SKM-1 treated with dmso at 0.1 percent for 144 hours (cell line): ENCODE results near the gene VPS33A.
"Not testable (repeated sequence)": the region's sequence is repeated elsewhere in the genome, so short reads cannot be mapped to it uniquely, and the experiment has no call there.

Experiments used
- DNase-seq: peaks from one replicate; lab custom pipeline; 2025; ENCODE audit not compliant: unreplicated experiment; lab: John Stamatoyannopoulos, UW

VPS33A gene

DNA sequence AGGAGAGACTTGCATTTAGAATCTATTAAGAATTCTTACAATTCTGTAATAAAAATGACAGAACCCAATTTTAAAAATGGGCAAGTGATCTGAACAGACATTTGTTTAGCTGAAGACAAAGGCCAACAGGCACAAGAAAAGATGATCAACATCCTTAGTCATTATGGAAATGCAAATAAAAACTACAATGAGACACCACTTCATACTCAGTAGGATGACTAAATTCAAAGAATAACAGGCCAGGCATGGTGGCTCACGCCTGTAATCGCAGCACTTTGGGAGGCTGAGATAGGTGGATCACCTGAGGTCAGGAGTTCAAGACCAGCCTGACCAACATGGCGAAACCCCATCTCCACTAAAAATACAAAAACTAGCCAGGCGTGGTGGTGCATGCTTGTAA, 7.8 kb downstream of the VPS33A start:
- not testable (repeated sequence) for DNase-seq

GRCh38 chr12:122250536-122250935, 15.8 kb downstream of the VPS33A start:
- no peak for DNase-seq

DNA sequence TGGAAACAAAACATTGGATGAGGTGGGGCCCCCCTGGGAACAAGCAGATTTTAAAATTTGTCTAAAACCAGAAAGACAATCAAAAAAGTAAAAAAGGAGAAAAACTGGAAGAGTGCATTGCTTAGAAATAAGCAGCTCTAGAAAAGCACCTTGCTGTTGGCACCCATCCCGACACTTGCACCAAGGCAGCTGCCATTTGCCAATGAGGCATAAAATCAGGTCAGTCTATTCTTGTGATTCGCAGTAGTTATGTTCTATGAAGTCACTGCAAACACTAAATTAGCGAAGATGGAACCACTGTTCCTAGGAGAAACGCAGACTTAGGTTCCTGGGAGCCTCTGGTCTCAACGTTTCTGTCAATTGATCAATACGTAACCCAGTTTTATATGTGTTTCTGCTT, 16.2 kb downstream of the VPS33A start:
- no peak for DNase-seq

DNA sequence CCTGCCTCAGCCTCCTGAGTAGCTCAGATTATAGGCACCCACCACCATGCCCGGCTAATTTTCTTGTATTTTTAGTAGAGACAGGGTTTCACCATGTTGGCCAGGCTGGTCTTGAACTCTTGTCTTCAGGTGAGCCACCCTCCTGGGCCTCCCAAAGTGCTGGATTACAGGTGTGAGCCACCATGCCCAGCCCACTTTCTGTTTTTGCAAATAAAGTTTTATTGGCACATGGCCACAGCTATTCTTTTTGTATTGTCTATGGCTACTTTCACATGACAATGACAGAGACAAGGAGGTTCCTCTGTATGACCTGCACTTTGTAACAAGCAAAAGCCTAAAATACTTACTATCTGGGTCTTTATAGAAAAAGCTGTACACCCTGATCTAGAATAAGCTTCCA, 20.7 kb downstream of the VPS33A start:
- DNase-seq: no peak

GRCh38 chr12:122244565-122245371, 21.5 kb downstream of the VPS33A start:
- DNase-seq: no peak

GRCh38 chr12:122243965-122244364, 22.3 kb downstream of the VPS33A start:
- no peak for DNase-seq

DNA sequence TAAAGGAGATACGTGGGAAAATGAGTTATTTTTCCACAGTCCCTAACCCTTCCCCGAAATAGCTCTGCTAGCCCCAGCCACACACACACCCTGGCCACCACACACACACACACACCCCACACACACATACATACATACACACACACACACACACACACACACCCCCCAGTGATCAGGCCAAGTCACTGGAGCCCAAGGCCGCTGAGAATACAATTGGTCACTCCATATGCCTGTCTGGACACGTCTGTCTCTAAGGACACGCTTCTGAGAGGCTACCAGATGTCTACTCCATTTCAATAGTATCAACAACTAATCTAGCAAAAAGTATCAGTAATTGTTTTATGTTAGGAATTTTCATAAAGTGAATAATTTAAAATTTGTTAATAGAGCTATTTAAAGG, 27.4 kb downstream of the VPS33A start:
- DNase-seq: no peak

DNA sequence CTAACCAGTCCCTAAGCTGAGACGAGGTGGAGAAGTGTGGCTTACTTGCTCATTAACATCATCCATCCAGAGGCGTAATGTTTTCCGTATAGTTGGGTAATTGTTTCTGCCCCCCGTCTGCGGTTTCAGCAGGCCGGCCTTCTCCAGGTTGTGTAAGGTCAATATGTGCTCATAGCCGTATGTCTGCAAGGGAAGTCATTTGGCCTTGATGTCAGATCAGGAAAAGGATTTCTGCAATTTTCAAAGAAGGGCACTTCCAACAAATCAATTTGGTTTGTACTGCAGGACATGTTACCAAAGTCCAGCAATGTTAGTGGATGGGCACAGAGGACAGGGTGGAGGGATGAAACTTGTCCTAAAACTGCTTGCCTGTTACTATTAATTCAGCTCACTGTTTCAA, 30.6 kb downstream of the VPS33A start:
- DNase-seq: no peak

DNA sequence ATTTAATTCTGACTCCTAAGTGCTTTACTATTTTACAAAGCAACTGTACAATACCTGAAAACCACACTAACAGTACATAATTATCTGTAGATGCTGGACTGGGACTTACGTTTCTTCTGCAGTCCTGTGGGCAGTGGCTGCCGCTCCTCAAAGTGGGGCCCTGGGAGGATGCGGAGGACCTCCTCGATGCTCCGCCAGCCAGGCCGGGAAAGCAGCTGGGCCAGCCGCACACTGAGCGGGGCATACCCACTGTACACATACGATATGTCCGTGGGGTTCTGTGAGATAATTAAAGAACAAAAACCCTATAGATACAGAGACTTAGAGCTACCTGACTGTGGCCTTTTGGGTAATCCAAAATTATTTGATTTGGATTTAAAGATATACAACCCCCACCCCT, 33.6 kb downstream of the VPS33A start:
- DNase-seq: no peak

GRCh38 chr12:122230798-122231197, 35.5 kb downstream of the VPS33A start:
- DNase-seq: no peak

- no peak for DNase-seq
Measured at GRCh38 chr12:122228092-122228491, 38.2 kb downstream of the VPS33A start.

DNA sequence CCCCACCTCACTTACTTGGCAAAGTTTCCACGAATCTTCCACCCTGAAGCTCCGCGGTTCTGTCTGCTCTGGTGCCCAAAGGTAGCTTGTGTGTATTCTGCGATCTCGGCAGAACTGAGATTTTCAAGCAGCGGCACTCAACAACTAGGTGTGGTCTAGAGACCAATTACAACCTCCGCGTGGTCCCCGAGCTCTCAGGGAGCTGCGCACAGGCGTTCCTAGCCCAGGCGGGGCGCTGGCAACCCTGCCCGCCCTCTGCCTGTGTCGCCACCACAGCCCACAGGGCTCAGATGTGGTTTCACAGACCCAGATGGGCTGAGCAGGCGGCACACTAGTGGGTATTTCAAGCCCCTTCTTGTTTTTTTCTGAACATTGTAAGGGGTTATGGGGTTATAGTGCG, 39.0 kb downstream of the VPS33A start:
- no peak for DNase-seq

- DNase-seq: no peak
Measured at GRCh38 chr12:122226366-122227125, 39.7 kb downstream of the VPS33A start.

- DNase-seq: peak; percentile 82
Measured at GRCh38 chr12:122225683-122226365, 40.5 kb downstream of the VPS33A start, which contains the start of gene DIABLO. TSS of gene DIABLO (minus strand) at chr12:122226052. CDS start at chr12:122226014, 38 bp downstream.

DNA sequence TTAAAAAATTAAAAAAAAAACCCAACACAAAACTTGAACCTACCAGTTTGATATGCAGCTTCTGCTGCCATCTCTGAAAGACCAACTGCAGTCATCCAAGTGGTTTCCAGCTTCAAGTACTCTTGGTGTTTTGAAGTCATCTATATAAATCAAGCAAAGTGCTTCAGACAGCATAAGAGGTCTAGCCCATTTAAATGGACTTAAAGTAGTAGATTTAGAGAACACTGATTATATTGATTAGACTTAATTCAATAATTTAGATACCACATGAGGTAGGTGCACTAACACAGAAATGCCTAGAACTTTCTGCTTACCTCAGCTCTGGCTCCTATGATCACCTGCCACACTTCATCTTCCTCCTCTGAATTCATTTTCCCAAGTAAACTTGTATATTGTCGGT, 49.8 kb downstream of the VPS33A start:
- DNase-seq: no peak

GRCh38 chr12:122215771-122216170, 50.5 kb downstream of the VPS33A start:
- DNase-seq: no peak

- no peak for DNase-seq
Measured at GRCh38 chr12:122208073-122208820, 58.0 kb downstream of the VPS33A start.

GRCh38 chr12:122207391-122207790, 58.9 kb downstream of the VPS33A start:
- no peak for DNase-seq

DNA sequence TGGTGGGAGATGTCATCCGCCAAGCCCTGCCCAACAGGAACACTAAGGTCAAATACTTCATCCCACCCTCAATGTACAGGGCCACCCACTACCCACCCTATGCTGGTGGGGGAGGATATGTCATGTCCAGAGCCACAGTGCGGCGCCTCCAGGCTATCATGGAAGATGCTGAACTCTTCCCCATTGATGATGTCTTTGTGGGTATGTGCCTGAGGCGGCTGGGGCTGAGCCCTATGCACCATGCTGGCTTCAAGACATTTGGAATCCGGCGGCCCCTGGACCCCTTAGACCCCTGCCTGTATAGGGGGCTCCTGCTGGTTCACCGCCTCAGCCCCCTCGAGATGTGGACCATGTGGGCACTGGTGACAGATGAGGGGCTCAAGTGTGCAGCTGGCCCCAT, 59.3 kb downstream of the VPS33A start:
- DNase-seq: no peak

DNA sequence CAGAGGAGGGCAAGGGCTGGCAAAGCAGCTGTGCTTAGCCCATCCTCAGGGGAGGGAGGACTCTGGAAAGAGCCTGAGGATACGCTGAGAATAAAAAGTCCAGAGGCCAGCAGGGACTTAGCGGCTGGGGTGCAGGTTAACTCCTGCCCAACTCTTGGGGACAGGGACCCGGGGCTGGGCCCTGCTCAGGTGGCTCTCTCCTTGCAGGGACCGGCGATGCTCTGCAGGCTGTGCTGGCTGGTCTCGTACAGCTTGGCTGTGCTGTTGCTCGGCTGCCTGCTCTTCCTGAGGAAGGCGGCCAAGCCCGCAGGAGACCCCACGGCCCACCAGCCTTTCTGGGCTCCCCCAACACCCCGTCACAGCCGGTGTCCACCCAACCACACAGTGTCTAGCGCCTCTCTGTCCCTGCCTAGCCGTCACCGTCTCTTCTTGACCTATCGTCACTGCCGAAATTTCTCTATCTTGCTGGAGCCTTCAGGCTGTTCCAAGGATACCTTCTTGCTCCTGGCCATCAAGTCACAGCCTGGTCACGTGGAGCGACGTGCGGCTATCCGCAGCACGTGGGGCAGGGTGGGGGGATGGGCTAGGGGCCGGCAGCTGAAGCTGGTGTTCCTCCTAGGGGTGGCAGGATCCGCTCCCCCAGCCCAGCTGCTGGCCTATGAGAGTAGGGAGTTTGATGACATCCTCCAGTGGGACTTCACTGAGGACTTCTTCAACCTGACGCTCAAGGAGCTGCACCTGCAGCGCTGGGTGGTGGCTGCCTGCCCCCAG, 60.0 kb downstream of the VPS33A start:
- no peak for DNase-seq
